CD4-positive, alpha-beta T cell treated with Interleukin-21 for 1 hour (primary cell): ENCODE measurements around the gene RHPN2.
A peak's percentile ranks its signal among the peaks of the same experiment; 100 is the strongest.
"Not testable (repeated sequence)": the region's sequence is repeated elsewhere in the genome, so short reads cannot be mapped to it uniquely, and the experiment has no call there.

Experiments used
- DNase-seq: peaks from one replicate; pipeline ENCODE4 v3.0.0-alpha.2; 2020

RHPN2 gene

GRCh38 chr19:33025468-33026238, 39.0 kb downstream of the RHPN2 start:
- DNase-seq, result not testable (repeated sequence)

- no peak for DNase-seq
These were observed 40.3 kb downstream of the RHPN2 start for GRCh38 chr19:33024398-33024797.

GRCh38 chr19:33022472-33023116, 42.1 kb downstream of the RHPN2 start:
- no peak for DNase-seq

GRCh38 chr19:33010891-33011290, 53.8 kb downstream of the RHPN2 start:
- not testable (repeated sequence) for DNase-seq

- no peak for DNase-seq
These were observed 56.0 kb downstream of the RHPN2 start for GRCh38 chr19:33008738-33009137.

GRCh38 chr19:33005440-33005839, 59.2 kb downstream of the RHPN2 start:
- no peak for DNase-seq

GRCh38 chr19:33003424-33004024, 61.2 kb downstream of the RHPN2 start:
- not testable (repeated sequence) for DNase-seq

GRCh38 chr19:33002126-33002865, 62.4 kb downstream of the RHPN2 start:
- not testable (repeated sequence) for DNase-seq

GRCh38 chr19:33000910-33001309, 63.8 kb downstream of the RHPN2 start:
- DNase-seq, result no peak

- DNase-seq, result peak; percentile 26
These were observed 64.2 kb downstream of the RHPN2 start for GRCh38 chr19:33000510-33000909.

GRCh38 chr19:32998722-32999121, 66.0 kb downstream of the RHPN2 start:
- DNase-seq, result no peak

- DNase-seq, result no peak
These were observed 66.9 kb downstream of the RHPN2 start for GRCh38 chr19:32997716-32998355.

GRCh38 chr19:32997061-32997464, 67.6 kb downstream of the RHPN2 start:
- DNase-seq, result not testable (repeated sequence)

GRCh38 chr19:32995966-32996365, 68.7 kb downstream of the RHPN2 start:
- not testable (repeated sequence) for DNase-seq

- no peak for DNase-seq
These were observed 76.0 kb downstream of the RHPN2 start for GRCh38 chr19:32988724-32989123.

GRCh38 chr19:32988254-32988653, 76.4 kb downstream of the RHPN2 start:
- DNase-seq, result not testable (repeated sequence)

- not testable (repeated sequence) for DNase-seq
These were observed 82.2 kb downstream of the RHPN2 start for GRCh38 chr19:32982488-32982887.

- DNase-seq, result not testable (repeated sequence)
These were observed 84.9 kb downstream of the RHPN2 start for GRCh38 chr19:32979807-32980206.

GRCh38 chr19:32977813-32978212, 86.9 kb downstream of the RHPN2 start:
- not testable (repeated sequence) for DNase-seq

- DNase-seq, result no peak
These were observed 87.4 kb downstream of the RHPN2 start for GRCh38 chr19:32977280-32977679.

GRCh38 chr19:32976223-32976805, 88.4 kb downstream of the RHPN2 start:
- DNase-seq, result peak; percentile 72
